Transverse colon (tissue), 4 donors: ENCODE data around the gene NPRL2. TPM values are rescaled to one million over a fixed set of nuclear protein-coding genes. Genes with fewer than 3 reads are reported as not detected.

Experiments used
- DNase-seq: peaks from one replicate; pipeline ENCODE4 v3.0.0-alpha.2; 2019
- H3K27ac ChIP-seq, 4 donors: fragments of 200-600 bp; sonication (generic); 2 replicates each; pipeline ENCODE4 v1.5.1; 2016 to 2018; ENCODE audit warnings: inconsistent platforms in 4 of 4
- H3K27me3 ChIP-seq: fragments of 200-600 bp; sonication (generic); 2 replicates; pipeline ENCODE4 v1.5.1; 2017; ENCODE audit warnings: inconsistent platforms
- H3K36me3 ChIP-seq, 4 donors: fragments of 200-600 bp; sonication (generic); 2 replicates each; pipeline ENCODE4 v1.5.1; 2017 to 2019; ENCODE audit warnings: inconsistent platforms in 4 of 4
- H3K4me1 ChIP-seq, 4 donors: fragments of 200-600 bp; sonication (generic); 2 replicates each; pipeline ENCODE4 v1.5.1; 2017 to 2020; ENCODE audit warnings: inconsistent platforms in 4 of 4
- H3K4me3 ChIP-seq, 4 donors: fragments of 200-600 bp; sonication (generic); 1 replicate in 1 of 4; 2 replicates in 3 of 4; pipeline versions ENCODE4 v1.5.1 to v1.6.1; 2017 to 2019; ENCODE audit warnings: inconsistent platforms in 4 of 4
- H3K9me3 ChIP-seq, 2 donors: fragments of 200-600 bp; sonication (generic); 2 replicates each; pipeline ENCODE4 v1.5.1; 2017 to 2019; ENCODE audit warnings: inconsistent platforms in 2 of 2
- EP300 ChIP-seq: sonication (generic); formaldehyde crosslinking; IDR thresholded peaks from one replicate; pipeline ENCODE4 v1.6.1; 2017; ENCODE audit warnings: antibody characterized with exemption, low read depth
- POLR2A ChIP-seq: fragments of 450-650 bp; IDR thresholded peaks from one replicate; pipeline ENCODE4 v1.6.1; 2016; ENCODE audit warnings: antibody characterized with exemption, mild to moderate bottlenecking, moderate library complexity
- POLR2AphosphoS5 ChIP-seq, 3 donors: sonication (generic); formaldehyde crosslinking; IDR thresholded peaks; one replicate each; pipeline ENCODE4 v1.6.1; 2016; ENCODE audit warnings: antibody characterized with exemption in 3 of 3
- WGBS, 2 donors: methylation state at CpG; one replicate each; pipeline ENCODE4 v1.1.5; 2018; ENCODE audit warnings: low coverage in 1 of 2; 5-methylcytosine and 5-hydroxymethylcytosine counted together
- in situ Hi-C, 4 donors: fragments of 200-750 bp; cut with MboI; loops; one replicate each; pipeline versions ENCODE4 v1.15.0 to v1.15.1; 2017; ENCODE audit warnings: low sequenced_read_pairs in 3 of 4, low pct_ligation_motif_present in 1 of 4, low pct_unique_long_range_greater_than_20kb in 1 of 4
- intact Hi-C: fragments of 100-400 bp; cut with DNase I; formaldehyde crosslinking; loops from one replicate; pipeline ENCODE4 v1.15.1; 2023; ENCODE audit warnings: low total_unique reads
- total RNA-seq, 4 donors: library from RNA; depleted of rRNA; stranded (reverse); fragments of >200 nt; gene quantifications; one replicate each; pipeline ENCODE4 v1.1.0, GENCODE V29; 2016
- TF ChIP-seq, protein P1 (sequence below), 5 experiments: fragments of 200-600 bp in 3 of 5; fragments of 450-650 bp in 2 of 5; sonication (generic) in 3 of 5; IDR thresholded peaks; 1 replicate in 2 of 5; 2 replicates in 3 of 5; pipeline ENCODE4 v1.5.1; 2016 to 2017; ENCODE audit warnings: antibody characterized with exemption in 5 of 5, inconsistent platforms in 3 of 5, mild to moderate bottlenecking in 2 of 5, moderate library complexity in 1 of 5

The NPRL2 gene
- total RNA-seq, 4 donors from 2014 or later, result 6.0 to 29.2 (median 13.1) TPM

DNA sequence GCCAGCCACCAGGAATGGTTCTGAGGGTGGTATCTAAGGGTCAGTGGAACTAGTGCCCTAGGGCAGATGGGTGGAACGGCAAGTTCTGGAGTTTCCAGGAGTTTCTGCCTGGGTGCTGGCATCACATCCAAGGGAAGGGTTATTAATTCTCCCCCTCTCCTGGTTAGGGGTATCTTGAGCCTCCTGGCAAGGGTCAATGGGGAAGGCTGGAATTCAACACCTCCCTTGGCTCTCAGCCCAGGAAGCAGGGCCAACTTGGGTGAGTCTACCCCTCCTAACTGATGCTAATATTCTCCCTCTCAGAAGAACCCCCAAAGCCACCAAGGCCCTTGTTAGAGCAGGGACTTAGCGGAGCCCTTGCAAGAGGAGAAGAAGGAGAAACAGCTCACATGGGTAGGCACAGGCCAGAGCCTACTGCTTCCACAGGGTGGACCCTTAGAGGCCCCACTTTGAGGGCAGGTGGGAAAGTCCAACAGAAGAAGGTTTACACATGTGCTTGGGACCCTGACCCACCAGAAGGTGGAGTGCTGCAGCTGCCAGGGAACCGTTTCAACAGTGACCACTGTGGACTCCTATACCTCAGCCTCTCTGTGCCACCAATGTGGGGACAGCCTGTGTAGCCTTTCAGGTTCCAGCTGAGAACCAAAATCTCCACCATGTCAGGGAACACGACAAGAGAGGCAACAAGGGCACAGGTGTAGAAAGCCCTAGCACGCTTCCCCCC, 5.4 kb upstream of the NPRL2 start:
- Histone ChIP-seq H3K9me3 (no peaks in the 10 kb centered on the region), H3K4me1 (peaks cover 36 to 48% (median 45%) of the 10 kb centered on the region in 4 donors), H3K27me3 (no peaks in the 10 kb centered on the region), H3K27ac (peak overlapping the region; percentile 62 to 96 (median 76)), H3K36me3 (peaks cover 0 to 15% (median 6%) of the 10 kb centered on the region in 4 donors), H3K4me3 (peak overlapping the region in 1 of 4 donors; percentile 75)
- TF ChIP-seq POLR2AphosphoS5 (IDR thresholded peaks at IDR 0.05) (no peak), EP300 (no peak), POLR2A (no peak)
- TF ChIP-seq, protein P1, sequence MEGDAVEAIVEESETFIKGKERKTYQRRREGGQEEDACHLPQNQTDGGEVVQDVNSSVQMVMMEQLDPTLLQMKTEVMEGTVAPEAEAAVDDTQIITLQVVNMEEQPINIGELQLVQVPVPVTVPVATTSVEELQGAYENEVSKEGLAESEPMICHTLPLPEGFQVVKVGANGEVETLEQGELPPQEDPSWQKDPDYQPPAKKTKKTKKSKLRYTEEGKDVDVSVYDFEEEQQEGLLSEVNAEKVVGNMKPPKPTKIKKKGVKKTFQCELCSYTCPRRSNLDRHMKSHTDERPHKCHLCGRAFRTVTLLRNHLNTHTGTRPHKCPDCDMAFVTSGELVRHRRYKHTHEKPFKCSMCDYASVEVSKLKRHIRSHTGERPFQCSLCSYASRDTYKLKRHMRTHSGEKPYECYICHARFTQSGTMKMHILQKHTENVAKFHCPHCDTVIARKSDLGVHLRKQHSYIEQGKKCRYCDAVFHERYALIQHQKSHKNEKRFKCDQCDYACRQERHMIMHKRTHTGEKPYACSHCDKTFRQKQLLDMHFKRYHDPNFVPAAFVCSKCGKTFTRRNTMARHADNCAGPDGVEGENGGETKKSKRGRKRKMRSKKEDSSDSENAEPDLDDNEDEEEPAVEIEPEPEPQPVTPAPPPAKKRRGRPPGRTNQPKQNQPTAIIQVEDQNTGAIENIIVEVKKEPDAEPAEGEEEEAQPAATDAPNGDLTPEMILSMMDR (IDR thresholded peaks at IDR 0.05), result no peak
- intact Hi-C loops, result no loop called here
- WGBS, 2 donors, result 57% methylated on average over 5 of the region's 5 CpGs; no CpG with 5 or more reads in 1 of the 2 donors
- in situ Hi-C loops, result loop anchor here in 1 of 4 donors (25.0 kb wide), 1 partner anchor 206 kb away; the partner anchor contains the start of genes C3orf18 and HEMK1
- no peak for DNase-seq

GRCh38 chr3:50354850-50355249, 4.3 kb upstream of the NPRL2 start:
- intact Hi-C loops, result no loop called here
- no peak overlapping the region for H3K4me3 ChIP-seq
- WGBS, 2 donors, result 82% methylated on average over 7 of the region's 7 CpGs; no CpG with 5 or more reads in 1 of the 2 donors
- H3K9me3 ChIP-seq, result no peaks in the 10 kb centered on the region
- peaks cover 39 to 53% (median 50%) of the 10 kb centered on the region in 4 donors for H3K4me1 ChIP-seq
- no peak overlapping the region for H3K27ac ChIP-seq
- no peak for DNase-seq
- no peak for TF ChIP-seq POLR2A
- TF ChIP-seq, protein P1 (IDR thresholded peaks at IDR 0.05), result no peak
- no peaks in the 10 kb centered on the region for H3K27me3 ChIP-seq
- in situ Hi-C loops, result loop anchor here in 1 of 4 donors (25.0 kb wide), 1 partner anchor 207 kb away; the partner anchor contains the start of genes C3orf18 and HEMK1
- peaks cover 0 to 15% (median 6%) of the 10 kb centered on the region in 4 donors for H3K36me3 ChIP-seq

- TF ChIP-seq, protein P1 (IDR thresholded peaks at IDR 0.05), result no peak
- TF ChIP-seq EP300 (no peak), POLR2A (no peak), POLR2AphosphoS5 (IDR thresholded peaks at IDR 0.05) (no peak)
- Histone ChIP-seq H3K4me3 (no peak overlapping the region), H3K9me3 (no peaks in the 10 kb centered on the region), H3K4me1 (peaks cover 45 to 58% (median 55%) of the 10 kb centered on the region in 4 donors), H3K36me3 (peaks cover 0 to 15% (median 6%) of the 10 kb centered on the region in 4 donors), H3K27ac (no peak overlapping the region), H3K27me3 (no peaks in the 10 kb centered on the region)
- DNase-seq, result no peak
- intact Hi-C loops (no loop called here), in situ Hi-C loops (loop anchor here in 1 of 4 donors (25.0 kb wide), 1 partner anchor 208 kb away; the partner anchor contains the start of genes C3orf18 and HEMK1)
- 84 to 100% methylated on average over 1 to 5 of the region's 5 CpGs for WGBS, 2 donors
Measured at GRCh38 chr3:50354186-50354764, 3.7 kb upstream of the NPRL2 start.
